WTC11 (cell line): ENCODE measurements around the gene PAK1. TPM values are rescaled to one million over a fixed set of nuclear protein-coding genes. Genes with fewer than 3 reads are reported as not detected.

Experiments
- ATAC-seq: fragments of 200-7000 bp; cut with Tn5 transposase; 2 replicates; pipeline ENCODE4 v1.10.0; 2021; ENCODE audit warnings: mild to moderate bottlenecking, moderate library complexity
- CTCF ChIA-PET: fragments of 300-600 bp; sonication (Branson Sonifier 250); formaldehyde crosslinking; loops from one replicate; lab custom pipeline; 2021; ENCODE audit warnings: antibody characterized with exemption; lab: Charles Lee
- POLR2A ChIA-PET: fragments of 350-600 bp; sonication (Branson Sonifier 250); formaldehyde crosslinking; loops from one replicate; lab custom pipeline; 2021; ENCODE audit warnings: antibody characterized with exemption; lab: Charles Lee
- DNase-seq: peaks from one replicate; pipeline ENCODE4 v3.0.0; 2021; ENCODE audit warnings: low spot score
- H3K27ac Mint-ChIP-seq: 2 replicates; pipeline ENCODE4 v1.8.0; 2021; ENCODE audit warnings: mixed read lengths
- H3K27me3 Mint-ChIP-seq: 2 replicates; pipeline ENCODE4 v1.8.0; 2021; ENCODE audit warnings: low read depth, mild to moderate bottlenecking, moderate library complexity, mixed read lengths
- H3K36me3 Mint-ChIP-seq: 2 replicates; pipeline ENCODE4 v1.8.0; 2021; ENCODE audit warnings: mixed read lengths
- H3K4me1 Mint-ChIP-seq: 2 replicates; pipeline ENCODE4 v1.8.0; 2022; ENCODE audit warnings: mixed read lengths
- H3K4me3 Mint-ChIP-seq: 2 replicates; pipeline ENCODE4 v1.8.0; 2021; ENCODE audit warnings: mild to moderate bottlenecking, moderate library complexity, mixed read lengths
- H3K9me3 Mint-ChIP-seq: 2 replicates; pipeline ENCODE4 v1.8.0; 2021; ENCODE audit warnings: mixed read lengths
- ATF1 ChIP-seq: sonication (generic); formaldehyde crosslinking; IDR thresholded peaks from 2 replicates; pipeline ENCODE4 v1.8.1; 2023; ENCODE audit warnings: mild to moderate bottlenecking, moderate library complexity, missing genetic modification reagents
- CREM ChIP-seq: sonication (generic); formaldehyde crosslinking; IDR thresholded peaks from 2 replicates; pipeline ENCODE4 v1.8.1; 2022; ENCODE audit warnings: mild to moderate bottlenecking, missing genetic modification reagents, moderate library complexity
- KAT7 ChIP-seq: sonication (generic); formaldehyde crosslinking; IDR thresholded peaks from 2 replicates; pipeline ENCODE4 v1.8.1; 2023; ENCODE audit warnings: missing genetic modification reagents, mild to moderate bottlenecking, borderline replicate concordance
- OVOL2 ChIP-seq: fragments of 250-450 bp; sonication (Bioruptor Pico); IDR thresholded peaks from 2 replicates; pipeline ENCODE4 v1.9.0; 2021; ENCODE audit warnings: mild to moderate bottlenecking, borderline replicate concordance
- RORB ChIP-seq: fragments of 250-450 bp; sonication (Bioruptor Pico); IDR thresholded peaks from 2 replicates; pipeline ENCODE4 v1.9.0; 2021; ENCODE audit warnings: mild to moderate bottlenecking
- SOX15 ChIP-seq: fragments of 250-450 bp; sonication (Bioruptor Pico); IDR thresholded peaks from 2 replicates; pipeline ENCODE4 v1.9.0; 2021; ENCODE audit warnings: mild to moderate bottlenecking
- TCF7 ChIP-seq: sonication (generic); formaldehyde crosslinking; IDR thresholded peaks from 2 replicates; pipeline ENCODE4 v1.8.0; 2022; ENCODE audit warnings: mild to moderate bottlenecking, low read depth, missing genetic modification reagents, moderate library complexity
- TEAD1 ChIP-seq: sonication (generic); formaldehyde crosslinking; IDR thresholded peaks from 2 replicates; pipeline ENCODE4 v1.8.0; 2022; ENCODE audit warnings: mild to moderate bottlenecking, missing genetic modification reagents
- TEAD4 ChIP-seq: sonication (generic); formaldehyde crosslinking; IDR thresholded peaks from 2 replicates; pipeline ENCODE4 v1.8.0; 2022; ENCODE audit warnings: mild to moderate bottlenecking, missing genetic modification reagents
- TP53 ChIP-seq: sonication (generic); formaldehyde crosslinking; IDR thresholded peaks from 2 replicates; pipeline ENCODE4 v1.8.1; 2023; ENCODE audit warnings: mild to moderate bottlenecking, missing genetic modification reagents
- ZNF671 ChIP-seq: fragments of 250-450 bp; sonication (Bioruptor Pico); IDR thresholded peaks from 2 replicates; pipeline ENCODE4 v1.8.0; 2021; ENCODE audit warnings: mild to moderate bottlenecking
- total RNA-seq: library from RNA; stranded (reverse); gene quantifications from 3 replicates; pipeline ENCODE4 v1.2.3, GENCODE V29; 2021
- TF ChIP-seq, protein P1 (sequence below): sonication (generic); formaldehyde crosslinking; IDR thresholded peaks from 2 replicates; pipeline ENCODE4 v1.8.0; 2022; ENCODE audit warnings: mild to moderate bottlenecking, missing genetic modification reagents
- TF ChIP-seq, protein P2 (sequence below): sonication (generic); formaldehyde crosslinking; IDR thresholded peaks from 2 replicates; pipeline ENCODE4 v1.8.1; 2023; ENCODE audit warnings: mild to moderate bottlenecking, missing genetic modification reagents, borderline replicate concordance
- TF ChIP-seq, protein P3 (sequence below): sonication (generic); formaldehyde crosslinking; IDR thresholded peaks from 2 replicates; pipeline ENCODE4 v1.8.1; 2023; ENCODE audit warnings: mild to moderate bottlenecking, missing genetic modification reagents, moderate library complexity
- TF ChIP-seq, protein P4 (sequence below): sonication (generic); formaldehyde crosslinking; IDR thresholded peaks from 2 replicates; pipeline ENCODE4 v1.8.1; 2022; ENCODE audit warnings: missing genetic modification reagents, borderline replicate concordance
- TF ChIP-seq, protein P5 (sequence below): sonication (generic); formaldehyde crosslinking; IDR thresholded peaks from 2 replicates; pipeline ENCODE4 v1.8.0; 2023; ENCODE audit warnings: missing genetic modification reagents
- TF ChIP-seq, protein P6 (sequence below): sonication (generic); formaldehyde crosslinking; IDR thresholded peaks from 2 replicates; pipeline ENCODE4 v1.8.1; 2023; ENCODE audit warnings: mild to moderate bottlenecking, missing genetic modification reagents

The PAK1 gene
- total RNA-seq, 1 experiment from 2014 or later: 160 TPM

DNA sequence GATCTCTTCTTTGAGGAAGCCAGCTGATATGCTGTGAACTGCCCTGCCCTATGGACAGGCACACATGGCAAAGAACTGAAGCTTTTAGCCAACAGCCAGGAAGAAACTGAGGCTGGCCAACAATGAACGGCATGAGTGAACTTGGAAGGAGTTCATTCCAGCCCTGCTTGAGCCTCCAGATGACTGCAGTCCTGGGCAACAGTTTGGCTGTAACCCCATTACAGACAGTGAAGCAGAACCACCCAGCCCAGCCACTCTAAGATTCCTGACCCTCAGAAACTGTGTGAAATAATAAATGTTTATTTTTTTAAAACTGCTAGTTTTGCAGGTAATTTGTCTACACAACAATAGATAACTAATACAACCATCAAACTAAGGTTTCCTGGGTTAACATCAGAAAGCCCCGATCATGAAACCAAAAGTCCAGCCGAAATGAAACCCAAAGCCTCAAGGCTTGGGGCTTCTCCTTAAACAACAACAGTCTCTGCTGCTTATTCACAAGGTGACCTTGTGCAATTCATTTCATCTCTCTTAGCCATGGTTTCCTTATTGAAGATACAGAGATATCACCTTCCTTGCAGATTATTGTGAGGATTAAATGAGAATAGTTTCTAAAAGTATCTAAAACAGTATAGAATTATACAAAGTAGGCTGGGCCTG, 31.4 kb downstream of the PAK1 start (continued):
- TF ChIP-seq, protein P1, sequence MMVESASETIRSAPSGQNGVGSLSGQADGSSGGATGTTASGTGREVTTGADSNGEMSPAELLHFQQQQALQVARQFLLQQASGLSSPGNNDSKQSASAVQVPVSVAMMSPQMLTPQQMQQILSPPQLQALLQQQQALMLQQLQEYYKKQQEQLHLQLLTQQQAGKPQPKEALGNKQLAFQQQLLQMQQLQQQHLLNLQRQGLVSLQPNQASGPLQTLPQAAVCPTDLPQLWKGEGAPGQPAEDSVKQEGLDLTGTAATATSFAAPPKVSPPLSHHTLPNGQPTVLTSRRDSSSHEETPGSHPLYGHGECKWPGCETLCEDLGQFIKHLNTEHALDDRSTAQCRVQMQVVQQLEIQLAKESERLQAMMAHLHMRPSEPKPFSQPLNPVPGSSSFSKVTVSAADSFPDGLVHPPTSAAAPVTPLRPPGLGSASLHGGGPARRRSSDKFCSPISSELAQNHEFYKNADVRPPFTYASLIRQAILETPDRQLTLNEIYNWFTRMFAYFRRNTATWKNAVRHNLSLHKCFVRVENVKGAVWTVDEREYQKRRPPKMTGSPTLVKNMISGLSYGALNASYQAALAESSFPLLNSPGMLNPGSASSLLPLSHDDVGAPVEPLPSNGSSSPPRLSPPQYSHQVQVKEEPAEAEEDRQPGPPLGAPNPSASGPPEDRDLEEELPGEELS (CRISPR knock-in tag): no peak

DNA sequence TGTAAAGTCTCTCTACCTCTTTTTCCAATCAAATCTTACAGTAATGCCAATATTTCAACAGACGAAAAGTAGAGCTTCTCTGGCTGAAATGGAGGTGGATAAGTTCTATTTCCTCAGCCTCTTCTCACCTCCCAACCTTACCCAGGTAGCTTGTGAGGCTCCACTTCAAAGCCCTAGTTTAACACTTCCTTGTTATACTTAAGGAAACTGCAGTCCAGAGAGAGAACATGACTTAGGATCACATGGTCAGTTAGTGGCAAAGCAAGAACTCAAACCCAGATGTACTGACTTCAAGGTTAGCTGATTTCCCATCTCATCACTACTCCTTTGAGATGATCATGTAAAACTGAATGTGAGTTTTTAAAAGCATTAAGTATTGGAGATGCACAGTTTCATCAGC, 32.5 kb downstream of the PAK1 start:
- no peaks in the 10 kb centered on the region for H3K9me3 Mint-ChIP-seq
- H3K4me3 Mint-ChIP-seq: no peak overlapping the region
- ATAC-seq (no peak), DNase-seq (no peak)
- H3K36me3 Mint-ChIP-seq: no peaks in the 10 kb centered on the region
- no peak for TF ChIP-seq TCF7 (CRISPR knock-in tag)
- no peak for TF ChIP-seq SOX15 (CRISPR knock-in tag)
- TF ChIP-seq OVOL2 (CRISPR knock-in tag): no peak
- H3K27ac Mint-ChIP-seq: 0 out of 2 replicates have a peak overlapping the region, but pooled peaks have one; percentile 71
- CTCF ChIA-PET: interaction anchor here (0.7 to 1.6 kb wide), 3 partner anchors 12 to 149 kb away, joined by 3 to 4 read pairs (median 3); no protein-coding TSS in a partner anchor
- H3K27me3 Mint-ChIP-seq: no peaks in the 10 kb centered on the region
- POLR2A ChIA-PET: interaction anchor here (0.5 kb wide), 1 partner anchor 664 kb away, joined by 3 read pairs; no protein-coding TSS in a partner anchor
- H3K4me1 Mint-ChIP-seq: peaks cover 81% of the 10 kb centered on the region

DNA sequence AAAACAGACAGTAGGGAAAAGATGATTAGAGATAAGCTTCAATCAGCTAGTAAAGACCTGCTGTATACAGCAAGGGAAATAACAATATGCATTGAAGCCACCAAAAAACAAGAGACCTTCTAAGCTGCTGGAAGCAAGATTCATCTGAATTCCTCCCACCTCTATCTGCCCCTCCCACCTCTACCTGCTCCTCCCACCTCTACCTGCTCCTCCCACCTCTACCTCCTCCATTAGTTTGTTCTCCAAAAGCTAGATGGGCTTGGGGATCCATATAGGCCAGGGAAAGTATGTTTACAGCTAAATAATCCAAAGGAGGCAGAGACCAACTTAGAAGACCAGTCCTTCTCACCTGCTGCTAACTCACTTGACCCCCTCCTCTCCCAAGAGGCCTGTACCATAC, 33.2 kb downstream of the PAK1 start:
- no peak for DNase-seq

More for the DNA sequence above, 33.2 kb downstream of the PAK1 start:
- Mint-ChIP-seq H3K9me3 (no peaks in the 10 kb centered on the region), H3K4me1 (peaks cover 86% of the 10 kb centered on the region), H3K4me3 (no peak overlapping the region), H3K27me3 (no peaks in the 10 kb centered on the region), H3K27ac (no peak overlapping the region), H3K36me3 (no peaks in the 10 kb centered on the region)
- CTCF ChIA-PET: interaction anchor here (0.6 to 1.6 kb wide), 4 partner anchors 13 to 150 kb away, joined by 3 to 4 read pairs (median 3); no protein-coding TSS in a partner anchor
- POLR2A ChIA-PET: interaction anchor here (0.5 kb wide), 1 partner anchor 664 kb away, joined by 3 read pairs; no protein-coding TSS in a partner anchor
- TF ChIP-seq ATF1 (CRISPR knock-in tag): no peak
- TF ChIP-seq, protein P2, sequence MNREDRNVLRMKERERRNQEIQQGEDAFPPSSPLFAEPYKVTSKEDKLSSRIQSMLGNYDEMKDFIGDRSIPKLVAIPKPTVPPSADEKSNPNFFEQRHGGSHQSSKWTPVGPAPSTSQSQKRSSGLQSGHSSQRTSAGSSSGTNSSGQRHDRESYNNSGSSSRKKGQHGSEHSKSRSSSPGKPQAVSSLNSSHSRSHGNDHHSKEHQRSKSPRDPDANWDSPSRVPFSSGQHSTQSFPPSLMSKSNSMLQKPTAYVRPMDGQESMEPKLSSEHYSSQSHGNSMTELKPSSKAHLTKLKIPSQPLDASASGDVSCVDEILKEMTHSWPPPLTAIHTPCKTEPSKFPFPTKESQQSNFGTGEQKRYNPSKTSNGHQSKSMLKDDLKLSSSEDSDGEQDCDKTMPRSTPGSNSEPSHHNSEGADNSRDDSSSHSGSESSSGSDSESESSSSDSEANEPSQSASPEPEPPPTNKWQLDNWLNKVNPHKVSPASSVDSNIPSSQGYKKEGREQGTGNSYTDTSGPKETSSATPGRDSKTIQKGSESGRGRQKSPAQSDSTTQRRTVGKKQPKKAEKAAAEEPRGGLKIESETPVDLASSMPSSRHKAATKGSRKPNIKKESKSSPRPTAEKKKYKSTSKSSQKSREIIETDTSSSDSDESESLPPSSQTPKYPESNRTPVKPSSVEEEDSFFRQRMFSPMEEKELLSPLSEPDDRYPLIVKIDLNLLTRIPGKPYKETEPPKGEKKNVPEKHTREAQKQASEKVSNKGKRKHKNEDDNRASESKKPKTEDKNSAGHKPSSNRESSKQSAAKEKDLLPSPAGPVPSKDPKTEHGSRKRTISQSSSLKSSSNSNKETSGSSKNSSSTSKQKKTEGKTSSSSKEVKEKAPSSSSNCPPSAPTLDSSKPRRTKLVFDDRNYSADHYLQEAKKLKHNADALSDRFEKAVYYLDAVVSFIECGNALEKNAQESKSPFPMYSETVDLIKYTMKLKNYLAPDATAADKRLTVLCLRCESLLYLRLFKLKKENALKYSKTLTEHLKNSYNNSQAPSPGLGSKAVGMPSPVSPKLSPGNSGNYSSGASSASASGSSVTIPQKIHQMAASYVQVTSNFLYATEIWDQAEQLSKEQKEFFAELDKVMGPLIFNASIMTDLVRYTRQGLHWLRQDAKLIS (CRISPR knock-in tag): no peak
- no peak for TF ChIP-seq KAT7
- TF ChIP-seq, protein P3, sequence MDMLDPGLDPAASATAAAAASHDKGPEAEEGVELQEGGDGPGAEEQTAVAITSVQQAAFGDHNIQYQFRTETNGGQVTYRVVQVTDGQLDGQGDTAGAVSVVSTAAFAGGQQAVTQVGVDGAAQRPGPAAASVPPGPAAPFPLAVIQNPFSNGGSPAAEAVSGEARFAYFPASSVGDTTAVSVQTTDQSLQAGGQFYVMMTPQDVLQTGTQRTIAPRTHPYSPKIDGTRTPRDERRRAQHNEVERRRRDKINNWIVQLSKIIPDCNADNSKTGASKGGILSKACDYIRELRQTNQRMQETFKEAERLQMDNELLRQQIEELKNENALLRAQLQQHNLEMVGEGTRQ (CRISPR knock-in tag): no peak
- no peak for TF ChIP-seq TEAD4 (CRISPR knock-in tag)
- TF ChIP-seq TP53: no peak
- TF ChIP-seq CREM: no peak
- TF ChIP-seq, protein P4, sequence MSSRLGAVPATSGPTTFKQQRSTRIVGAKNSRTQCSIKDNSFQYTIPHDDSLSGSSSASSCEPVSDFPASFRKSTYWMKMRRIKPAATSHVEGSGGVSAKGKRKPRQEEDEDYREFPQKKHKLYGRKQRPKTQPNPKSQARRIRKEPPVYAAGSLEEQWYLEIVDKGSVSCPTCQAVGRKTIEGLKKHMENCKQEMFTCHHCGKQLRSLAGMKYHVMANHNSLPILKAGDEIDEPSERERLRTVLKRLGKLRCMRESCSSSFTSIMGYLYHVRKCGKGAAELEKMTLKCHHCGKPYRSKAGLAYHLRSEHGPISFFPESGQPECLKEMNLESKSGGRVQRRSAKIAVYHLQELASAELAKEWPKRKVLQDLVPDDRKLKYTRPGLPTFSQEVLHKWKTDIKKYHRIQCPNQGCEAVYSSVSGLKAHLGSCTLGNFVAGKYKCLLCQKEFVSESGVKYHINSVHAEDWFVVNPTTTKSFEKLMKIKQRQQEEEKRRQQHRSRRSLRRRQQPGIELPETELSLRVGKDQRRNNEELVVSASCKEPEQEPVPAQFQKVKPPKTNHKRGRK (CRISPR knock-in tag): no peak
- TF ChIP-seq, protein P5, sequence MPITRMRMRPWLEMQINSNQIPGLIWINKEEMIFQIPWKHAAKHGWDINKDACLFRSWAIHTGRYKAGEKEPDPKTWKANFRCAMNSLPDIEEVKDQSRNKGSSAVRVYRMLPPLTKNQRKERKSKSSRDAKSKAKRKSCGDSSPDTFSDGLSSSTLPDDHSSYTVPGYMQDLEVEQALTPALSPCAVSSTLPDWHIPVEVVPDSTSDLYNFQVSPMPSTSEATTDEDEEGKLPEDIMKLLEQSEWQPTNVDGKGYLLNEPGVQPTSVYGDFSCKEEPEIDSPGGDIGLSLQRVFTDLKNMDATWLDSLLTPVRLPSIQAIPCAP: no peak
- no peak for TF ChIP-seq RORB (CRISPR knock-in tag)
- TF ChIP-seq, protein P6, sequence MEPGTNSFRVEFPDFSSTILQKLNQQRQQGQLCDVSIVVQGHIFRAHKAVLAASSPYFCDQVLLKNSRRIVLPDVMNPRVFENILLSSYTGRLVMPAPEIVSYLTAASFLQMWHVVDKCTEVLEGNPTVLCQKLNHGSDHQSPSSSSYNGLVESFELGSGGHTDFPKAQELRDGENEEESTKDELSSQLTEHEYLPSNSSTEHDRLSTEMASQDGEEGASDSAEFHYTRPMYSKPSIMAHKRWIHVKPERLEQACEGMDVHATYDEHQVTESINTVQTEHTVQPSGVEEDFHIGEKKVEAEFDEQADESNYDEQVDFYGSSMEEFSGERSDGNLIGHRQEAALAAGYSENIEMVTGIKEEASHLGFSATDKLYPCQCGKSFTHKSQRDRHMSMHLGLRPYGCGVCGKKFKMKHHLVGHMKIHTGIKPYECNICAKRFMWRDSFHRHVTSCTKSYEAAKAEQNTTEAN (CRISPR knock-in tag): no peak
- no peak for TF ChIP-seq SOX15 (CRISPR knock-in tag)
- TF ChIP-seq TEAD1: no peak
- no peak for TF ChIP-seq ZNF671 (CRISPR knock-in tag)
- peak; percentile 87 for ATAC-seq
